OCI-M2 (cell line): ENCODE data around the gene IL18R1.
"Not testable (repeated sequence)": the region's sequence is repeated elsewhere in the genome, so short reads cannot be mapped to it uniquely, and the experiment has no call there.

ENCODE experiments used
- DNase-seq: peaks from one replicate; lab custom pipeline; 2025; ENCODE audit not compliant: unreplicated experiment; lab: John Stamatoyannopoulos, UW

Gene IL18R1, protein sequence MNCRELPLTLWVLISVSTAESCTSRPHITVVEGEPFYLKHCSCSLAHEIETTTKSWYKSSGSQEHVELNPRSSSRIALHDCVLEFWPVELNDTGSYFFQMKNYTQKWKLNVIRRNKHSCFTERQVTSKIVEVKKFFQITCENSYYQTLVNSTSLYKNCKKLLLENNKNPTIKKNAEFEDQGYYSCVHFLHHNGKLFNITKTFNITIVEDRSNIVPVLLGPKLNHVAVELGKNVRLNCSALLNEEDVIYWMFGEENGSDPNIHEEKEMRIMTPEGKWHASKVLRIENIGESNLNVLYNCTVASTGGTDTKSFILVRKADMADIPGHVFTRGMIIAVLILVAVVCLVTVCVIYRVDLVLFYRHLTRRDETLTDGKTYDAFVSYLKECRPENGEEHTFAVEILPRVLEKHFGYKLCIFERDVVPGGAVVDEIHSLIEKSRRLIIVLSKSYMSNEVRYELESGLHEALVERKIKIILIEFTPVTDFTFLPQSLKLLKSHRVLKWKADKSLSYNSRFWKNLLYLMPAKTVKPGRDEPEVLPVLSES

DNA sequence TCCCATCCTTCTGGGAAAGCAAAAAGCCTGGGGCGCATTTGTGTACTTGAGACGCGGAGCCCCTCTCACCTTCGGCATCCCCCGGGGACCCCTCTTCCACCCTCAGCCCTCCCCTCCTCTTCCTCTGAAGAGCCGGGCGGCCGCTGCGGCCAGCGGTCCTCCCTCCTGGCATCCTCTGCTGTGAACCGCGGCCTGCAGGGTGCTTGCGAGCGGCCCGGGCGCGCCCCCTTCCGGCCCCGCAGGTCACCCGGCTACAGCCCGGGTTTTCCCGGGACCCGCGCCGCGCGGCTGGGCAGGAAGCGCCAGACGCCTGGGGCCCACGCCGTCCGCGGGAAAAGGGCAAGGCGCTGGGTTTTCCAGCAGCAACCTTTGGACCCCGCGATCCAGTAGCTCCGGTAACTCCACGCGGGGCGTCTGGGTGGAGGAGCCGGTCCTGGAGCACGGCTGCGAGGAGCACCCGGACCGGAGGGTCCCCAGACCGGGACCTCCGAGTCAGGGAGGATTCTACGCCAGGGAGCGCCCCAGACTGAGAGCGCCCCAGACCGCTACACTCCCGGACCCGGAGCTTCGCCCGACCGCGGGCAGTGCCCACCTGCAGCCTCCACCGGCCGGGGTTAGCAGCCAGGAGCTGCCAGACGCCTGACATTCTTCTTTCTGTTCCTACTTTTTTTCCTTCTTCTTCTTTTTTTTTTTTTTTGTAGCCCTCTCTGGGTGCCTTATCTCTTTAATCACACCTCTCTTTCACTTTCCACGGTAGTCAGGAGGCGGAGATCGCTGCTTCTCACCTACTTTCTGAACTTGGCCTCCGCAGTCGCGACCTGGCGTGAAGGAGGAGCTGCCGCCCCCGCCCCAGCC is at the start of gene IL18R1:
TSS of gene IL18R1 (plus strand) at position 271 of the 855 bp plus-strand sequence. CDS start 6,865 bp downstream, outside the sequence.
- DNase-seq = no peak

- DNase-seq = no peak
Observed at GRCh38 chr2:102306125-102306524, 49.5 kb upstream of the IL18R1 start.

DNA sequence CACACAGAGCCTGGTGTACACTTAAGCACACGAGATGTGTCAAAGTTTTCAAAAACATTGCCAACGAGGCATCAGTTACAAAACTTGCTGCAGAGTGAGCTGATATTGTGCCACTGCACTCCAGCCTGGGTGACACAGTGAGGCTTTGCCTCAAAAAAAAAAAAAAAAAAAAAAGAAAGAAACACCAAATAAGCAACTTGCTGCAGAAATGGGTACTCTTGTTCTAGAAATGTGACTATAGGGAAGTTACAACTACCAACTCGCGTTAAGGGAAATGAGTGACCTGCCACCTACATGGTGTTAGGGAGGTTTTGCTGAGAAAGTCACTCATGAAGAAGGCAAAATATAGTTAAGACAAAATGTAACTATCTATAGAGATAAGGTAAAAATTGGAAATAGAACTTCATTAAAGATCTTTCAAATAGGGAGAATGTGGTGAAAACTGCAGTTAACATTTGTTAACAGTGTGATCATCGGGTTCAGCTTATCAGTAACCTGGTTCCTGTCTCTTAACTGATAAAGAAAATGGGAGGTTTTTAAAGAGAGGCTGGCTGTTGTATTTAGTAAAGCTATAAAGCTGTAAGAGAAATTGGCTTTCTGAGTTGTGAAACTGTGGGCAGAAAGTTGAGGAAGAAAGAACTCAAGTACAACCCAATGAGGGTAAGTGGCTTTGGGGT is 44.5 kb upstream of the IL18R1 start, which contains the start of gene IL1RL1:
TSS of gene IL1RL1 (plus strand) at position 600 of the 677 bp plus-strand sequence. CDS start 26,702 bp downstream, outside the sequence.
- DNase-seq = no peak

GRCh38 chr2:102313025-102313424 is 42.6 kb upstream of the IL18R1 start:
- DNase-seq = no peak

GRCh38 chr2:102313471-102313870 is 42.1 kb upstream of the IL18R1 start:
- no peak for DNase-seq

DNA sequence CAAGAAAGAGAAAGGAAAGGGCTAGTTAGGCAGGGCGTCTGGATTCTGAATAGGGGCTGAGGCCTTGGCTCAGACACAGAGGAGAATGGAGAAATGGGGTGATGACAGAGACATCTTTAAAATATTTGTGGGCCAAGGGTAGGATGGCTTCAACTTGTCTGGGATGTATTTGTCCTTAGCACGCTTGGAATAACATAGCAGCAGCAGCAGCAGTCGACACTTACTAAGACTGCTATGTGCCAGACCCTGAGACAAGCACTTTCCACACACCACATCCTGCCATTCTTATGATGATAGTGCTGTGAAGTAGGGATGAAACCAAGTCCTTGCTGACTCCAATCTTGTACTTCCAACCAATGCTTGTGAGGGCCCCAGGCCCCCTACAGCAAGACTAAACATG is 41.6 kb upstream of the IL18R1 start:
- no peak for DNase-seq

DNA sequence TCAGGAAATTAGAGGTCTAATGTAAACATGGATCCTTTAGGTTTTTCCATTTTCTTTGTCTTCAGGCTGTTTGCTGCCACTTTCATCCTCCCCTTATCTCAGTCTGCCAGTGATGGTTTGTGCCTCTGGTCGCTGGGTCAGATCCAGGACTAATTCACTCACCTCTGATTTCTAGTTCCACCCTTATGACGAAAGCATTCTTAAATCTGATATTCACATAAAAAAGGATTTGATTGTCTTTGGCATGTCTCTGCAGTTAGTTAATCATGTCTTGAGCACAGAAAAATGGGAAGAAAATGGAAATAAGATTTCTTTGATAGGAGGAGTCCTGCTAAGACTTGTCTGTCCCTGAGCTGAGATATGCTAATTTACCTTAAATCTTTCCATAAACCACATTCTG is 39.7 kb upstream of the IL18R1 start:
- no peak for DNase-seq

DNA sequence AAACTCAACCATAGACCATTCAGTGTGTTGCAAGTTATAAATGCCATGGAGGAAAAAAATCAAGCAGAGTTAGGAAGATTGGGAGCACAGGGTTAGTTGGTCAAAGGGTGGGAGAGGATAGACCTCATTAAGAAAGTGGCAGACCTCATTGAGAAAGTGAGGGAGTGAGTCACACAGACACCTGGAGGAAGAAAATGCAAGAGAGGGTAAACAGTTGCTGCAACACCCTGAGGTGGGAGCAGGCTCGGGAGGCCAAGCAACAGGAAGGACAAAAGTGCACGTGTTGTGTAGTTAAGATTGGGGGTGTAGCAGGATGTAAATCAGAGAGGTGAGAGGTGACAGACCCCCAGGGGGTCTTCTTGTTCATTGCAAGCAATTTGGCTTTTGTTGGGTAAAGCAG is 37.9 kb upstream of the IL18R1 start:
- DNase-seq = no peak

DNA sequence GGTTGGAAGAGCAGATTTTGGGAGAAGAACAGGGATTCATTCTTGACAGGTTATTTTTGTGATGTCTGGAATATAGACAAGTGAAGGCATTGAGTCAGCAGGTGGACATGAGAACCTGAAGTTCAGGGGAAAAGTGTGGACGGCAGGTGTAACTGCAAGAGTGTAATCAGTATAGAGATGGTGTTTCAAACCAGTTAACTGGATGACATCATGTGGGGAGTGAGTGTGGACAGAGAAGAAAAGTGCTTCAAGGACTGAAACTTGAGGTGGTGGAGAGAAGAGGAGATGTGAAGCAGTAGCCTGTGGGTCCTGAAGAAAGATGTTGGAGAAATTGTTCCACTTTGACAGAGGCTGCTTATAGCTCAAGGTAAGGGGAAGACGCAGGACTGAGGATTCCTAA is 37.2 kb upstream of the IL18R1 start:
- no peak for DNase-seq

DNA sequence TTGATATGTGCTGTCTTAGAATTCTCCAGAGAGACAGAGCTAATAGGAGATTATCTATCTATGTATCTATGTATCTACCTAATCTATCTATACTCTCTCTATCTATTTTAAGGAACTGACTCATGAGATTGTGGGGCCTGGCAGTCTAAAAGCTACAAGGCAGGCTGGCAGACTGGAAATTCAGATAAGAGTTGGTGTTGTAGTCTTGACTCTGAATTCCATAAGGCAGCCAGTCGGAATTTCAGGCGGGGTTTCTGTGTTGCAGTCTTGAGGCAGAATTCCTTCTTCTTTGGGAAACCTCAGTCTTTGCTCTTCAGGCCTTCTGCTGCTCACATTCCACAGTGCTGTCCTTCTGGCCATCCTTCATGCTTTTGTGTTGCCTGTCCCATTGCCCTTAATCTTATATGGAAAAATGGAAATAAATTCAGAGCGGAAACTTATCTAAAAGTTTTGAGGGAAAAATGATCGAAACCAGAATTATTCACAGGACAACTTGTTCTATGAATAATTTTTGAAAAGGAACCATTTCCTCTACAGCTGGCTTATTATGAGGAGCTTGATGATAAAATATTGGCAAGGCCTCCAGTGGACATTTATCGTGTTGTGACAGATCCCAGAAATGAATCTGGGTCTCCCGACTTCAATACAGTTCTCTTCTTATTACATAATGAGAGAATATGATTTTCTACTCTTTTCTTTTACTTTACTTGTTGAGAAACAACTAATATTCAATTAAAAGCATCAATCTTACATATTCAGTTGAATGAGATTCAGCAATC is 33.5 kb upstream of the IL18R1 start:
- no peak for DNase-seq

- not testable (repeated sequence) for DNase-seq
Observed at GRCh38 chr2:102324914-102325313, 30.7 kb upstream of the IL18R1 start.

GRCh38 chr2:102331311-102331980 is 24.1 kb upstream of the IL18R1 start:
- DNase-seq = no peak

DNA sequence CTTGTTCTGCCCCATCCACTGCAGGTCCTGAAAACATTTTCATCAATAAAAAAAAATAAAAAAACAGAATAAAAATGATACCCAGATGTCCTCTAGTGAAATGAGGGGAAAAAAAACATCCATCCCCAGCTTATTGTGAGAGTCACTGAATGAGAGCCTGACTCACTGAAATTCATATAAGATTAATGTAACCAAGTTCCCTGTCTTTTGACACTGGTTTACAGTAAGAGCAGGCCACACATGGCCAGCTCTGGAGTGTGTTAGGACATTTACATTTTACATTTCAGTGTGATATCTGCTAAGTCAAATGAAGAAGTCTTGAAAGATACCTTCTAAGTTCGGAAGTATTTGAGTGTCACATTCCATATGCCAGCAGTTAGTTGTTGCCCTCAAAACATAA is 21.1 kb upstream of the IL18R1 start:
- DNase-seq = no peak

GRCh38 chr2:102335871-102336366 is 19.7 kb upstream of the IL18R1 start:
- DNase-seq = peak; percentile 62

GRCh38 chr2:102336502-102336945 is 19.1 kb upstream of the IL18R1 start:
- no peak for DNase-seq

DNA sequence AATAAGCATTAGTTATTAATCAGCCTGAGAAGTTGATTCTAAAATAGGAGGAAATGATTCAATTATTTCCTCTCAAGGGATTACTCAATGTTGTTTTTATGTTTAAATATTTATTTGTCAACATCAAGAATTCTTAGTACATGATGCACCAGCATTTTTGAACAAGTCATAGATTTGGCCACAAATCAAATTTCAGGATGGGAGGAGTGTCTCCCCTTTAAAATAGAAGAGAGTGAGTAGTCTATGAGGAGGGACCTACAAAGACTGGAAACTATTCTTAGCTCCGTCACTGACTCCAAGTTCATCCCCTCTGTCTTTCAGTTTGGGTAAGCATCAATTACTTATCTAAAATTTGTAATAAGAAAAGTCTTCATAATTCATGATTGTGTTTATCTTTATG is 18.6 kb upstream of the IL18R1 start:
- DNase-seq = no peak

- DNase-seq = no peak
Observed at GRCh38 chr2:102337481-102338386, 17.9 kb upstream of the IL18R1 start.

DNA sequence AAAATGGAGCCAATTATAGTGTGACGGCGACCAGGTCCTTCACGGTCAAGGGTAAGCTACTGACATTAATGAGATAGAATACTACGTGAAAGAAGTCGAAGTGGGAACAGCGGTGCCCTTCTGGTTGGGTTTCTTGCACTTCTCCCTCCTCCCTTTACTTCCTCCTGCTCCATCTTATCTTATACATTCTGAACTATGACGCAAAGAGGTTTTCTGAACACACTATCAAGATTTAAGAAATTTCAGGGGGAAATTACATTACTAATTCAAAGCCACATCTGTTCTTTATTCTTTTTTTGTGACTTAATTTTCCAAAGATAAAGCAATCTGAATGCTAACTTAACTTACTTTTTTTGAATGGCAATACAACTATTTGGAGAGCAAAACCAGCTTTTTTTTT is 14.8 kb upstream of the IL18R1 start:
- no peak for DNase-seq
